Mononuclear cell (primary cell): ENCODE results near the gene CEP164. TPM values are rescaled to one million over a fixed set of nuclear protein-coding genes. Genes with fewer than 3 reads are reported as not detected.

Experiments used
- H3K27me3 ChIP-seq: 2 replicates; pipeline ENCODE4 v1.6.0; 2011; ENCODE audit warnings: low read length, control low read depth; ENCODE audit not compliant: insufficient read depth
- H3K4me1 ChIP-seq: 2 replicates; pipeline ENCODE4 v1.5.1; 2011; ENCODE audit warnings: mild to moderate bottlenecking, low read length, control low read depth; ENCODE audit not compliant: insufficient read depth
- H3K4me3 ChIP-seq: 2 replicates; pipeline ENCODE4 v1.5.1; 2011; ENCODE audit warnings: mild to moderate bottlenecking, low read length, moderate library complexity
- H3K9me3 ChIP-seq: 2 replicates; pipeline ENCODE4 v1.5.1; 2011; ENCODE audit warnings: low read depth, mild to moderate bottlenecking, control low read depth, low read length
- total RNA-seq: library from RNA; depleted of rRNA; stranded (reverse); fragments of >200 nt; gene quantifications from one replicate; pipeline ENCODE4 v1.2.3, GENCODE V29; 2012

The CEP164 gene
- total RNA-seq, 1 donor: 13.4 TPM

GRCh38 chr11:117412176-117412575, 84.5 kb downstream of the CEP164 start:
- Histone ChIP-seq H3K4me3 (no peak overlapping the region), H3K27me3 (no peaks in the 10 kb centered on the region), H3K9me3 (no peaks in the 10 kb centered on the region), H3K4me1 (no peaks in the 10 kb centered on the region)

GRCh38 chr11:117412653-117413275, 85.1 kb downstream of the CEP164 start:
- H3K27me3 ChIP-seq: no peaks in the 10 kb centered on the region
- no peaks in the 10 kb centered on the region for H3K4me1 ChIP-seq
- no peaks in the 10 kb centered on the region for H3K9me3 ChIP-seq
- H3K4me3 ChIP-seq: no peak overlapping the region

GRCh38 chr11:117413616-117414015, 86.0 kb downstream of the CEP164 start:
- H3K9me3 ChIP-seq: no peaks in the 10 kb centered on the region
- no peaks in the 10 kb centered on the region for H3K27me3 ChIP-seq
- no peak overlapping the region for H3K4me3 ChIP-seq
- H3K4me1 ChIP-seq: no peaks in the 10 kb centered on the region

- Histone ChIP-seq H3K4me1 (no peaks in the 10 kb centered on the region), H3K9me3 (no peaks in the 10 kb centered on the region), H3K4me3 (no peak overlapping the region), H3K27me3 (no peaks in the 10 kb centered on the region)
These were observed 87.1 kb downstream of the CEP164 start for GRCh38 chr11:117414724-117415123.

GRCh38 chr11:117415358-117415896, 87.8 kb downstream of the CEP164 start:
- Histone ChIP-seq H3K27me3 (no peaks in the 10 kb centered on the region), H3K4me3 (no peak overlapping the region), H3K9me3 (no peaks in the 10 kb centered on the region), H3K4me1 (no peaks in the 10 kb centered on the region)

GRCh38 chr11:117417342-117417741, 89.7 kb downstream of the CEP164 start:
- no peaks in the 10 kb centered on the region for H3K4me1 ChIP-seq
- no peak overlapping the region for H3K4me3 ChIP-seq
- no peaks in the 10 kb centered on the region for H3K27me3 ChIP-seq
- no peaks in the 10 kb centered on the region for H3K9me3 ChIP-seq

GRCh38 chr11:117417856-117418255, 90.2 kb downstream of the CEP164 start:
- no peaks in the 10 kb centered on the region for H3K9me3 ChIP-seq
- no peaks in the 10 kb centered on the region for H3K4me1 ChIP-seq
- no peaks in the 10 kb centered on the region for H3K27me3 ChIP-seq
- H3K4me3 ChIP-seq: no peak overlapping the region

GRCh38 chr11:117418737-117419481, 91.3 kb downstream of the CEP164 start:
- H3K9me3 ChIP-seq: no peaks in the 10 kb centered on the region

GRCh38 chr11:117419482-117420142, 92.0 kb downstream of the CEP164 start:
- Histone ChIP-seq H3K4me3 (no peak overlapping the region), H3K9me3 (no peaks in the 10 kb centered on the region), H3K4me1 (no peaks in the 10 kb centered on the region), H3K27me3 (no peaks in the 10 kb centered on the region)

More at GRCh38 chr11:117418737-117419481, 91.3 kb downstream of the CEP164 start:
- Histone ChIP-seq H3K4me1 (no peaks in the 10 kb centered on the region), H3K27me3 (no peaks in the 10 kb centered on the region), H3K4me3 (no peak overlapping the region)

- Histone ChIP-seq H3K9me3 (no peaks in the 10 kb centered on the region), H3K4me1 (no peaks in the 10 kb centered on the region), H3K4me3 (no peak overlapping the region), H3K27me3 (no peaks in the 10 kb centered on the region)
These were observed 92.5 kb downstream of the CEP164 start for GRCh38 chr11:117420143-117420485.

- no peaks in the 10 kb centered on the region for H3K27me3 ChIP-seq
- H3K4me3 ChIP-seq: no peak overlapping the region
- H3K9me3 ChIP-seq: no peaks in the 10 kb centered on the region
- no peaks in the 10 kb centered on the region for H3K4me1 ChIP-seq
These were observed 92.9 kb downstream of the CEP164 start for GRCh38 chr11:117420598-117420997.

GRCh38 chr11:117421041-117421440, 93.4 kb downstream of the CEP164 start:
- H3K4me3 ChIP-seq: no peak overlapping the region
- H3K27me3 ChIP-seq: no peaks in the 10 kb centered on the region
- peaks cover under 1% of the 10 kb centered on the region for H3K4me1 ChIP-seq
- H3K9me3 ChIP-seq: no peaks in the 10 kb centered on the region

GRCh38 chr11:117421476-117421875, 93.8 kb downstream of the CEP164 start:
- H3K9me3 ChIP-seq: no peaks in the 10 kb centered on the region
- no peak overlapping the region for H3K4me3 ChIP-seq
- H3K4me1 ChIP-seq: peaks cover 5% of the 10 kb centered on the region
- H3K27me3 ChIP-seq: no peaks in the 10 kb centered on the region

GRCh38 chr11:117423046-117423575, 95.5 kb downstream of the CEP164 start:
- H3K4me1 ChIP-seq: peaks cover 6% of the 10 kb centered on the region
- H3K9me3 ChIP-seq: no peaks in the 10 kb centered on the region
- no peak overlapping the region for H3K4me3 ChIP-seq
- H3K27me3 ChIP-seq: no peaks in the 10 kb centered on the region

- H3K4me3 ChIP-seq: no peak overlapping the region
- H3K27me3 ChIP-seq: no peaks in the 10 kb centered on the region
- H3K9me3 ChIP-seq: no peaks in the 10 kb centered on the region
- H3K4me1 ChIP-seq: peaks cover 6% of the 10 kb centered on the region
These were observed 97.1 kb downstream of the CEP164 start for GRCh38 chr11:117424781-117425180.
